Erythroblast (primary cell): ENCODE results near the gene DIRAS1.

Experiments used
- DNase-seq, 2 experiments: peaks; one replicate each; lab custom pipeline; 2025; lab: John Stamatoyannopoulos, UW
- GATA1 ChIP-seq: IDR thresholded peaks from 2 replicates; pipeline ENCODE4 v1.6.1; 2011; ENCODE audit warnings: low read depth, mild to moderate bottlenecking, control low read depth, low read length, moderate library complexity
- POLR2A ChIP-seq: IDR thresholded peaks from 2 replicates; pipeline ENCODE4 v1.6.1; 2011; ENCODE audit warnings: mild to moderate bottlenecking, low read length

Gene DIRAS1

GRCh38 chr19:2761309-2761677 lies 40.1 kb upstream of the DIRAS1 start:
- no peak for TF ChIP-seq POLR2A
- no peak for TF ChIP-seq GATA1
- no peak for DNase-seq

DNA sequence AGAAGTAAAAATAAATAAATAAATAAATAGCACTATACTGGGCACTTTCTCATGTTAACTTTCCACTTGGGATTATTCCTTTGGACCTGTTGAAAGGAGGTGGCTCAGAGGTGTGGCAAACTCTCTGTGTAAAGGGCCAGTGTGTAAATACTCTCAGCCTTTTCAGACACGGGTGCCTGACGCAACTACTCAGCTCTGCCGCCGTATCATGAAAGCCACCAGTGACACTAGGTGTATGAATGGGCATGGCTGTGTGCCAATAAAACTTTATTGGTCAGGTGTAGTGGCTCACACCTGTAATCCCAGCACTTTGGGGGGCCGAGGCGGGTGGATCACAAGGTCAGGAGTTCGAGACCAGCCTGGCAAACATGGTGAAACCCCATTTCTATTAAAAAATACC lies 38.8 kb upstream of the DIRAS1 start:
- no peak for DNase-seq
- TF ChIP-seq POLR2A (no peak), GATA1 (no peak)

GRCh38 chr19:2759362-2759761 lies 38.2 kb upstream of the DIRAS1 start:
- no peak for DNase-seq
- TF ChIP-seq GATA1: no peak
- TF ChIP-seq POLR2A: no peak

GRCh38 chr19:2758601-2759313 lies 37.6 kb upstream of the DIRAS1 start:
- no peak for DNase-seq
- TF ChIP-seq POLR2A (no peak), GATA1 (no peak)

GRCh38 chr19:2756921-2757881 lies 36.0 kb upstream of the DIRAS1 start:
- DNase-seq: no peak
- TF ChIP-seq GATA1 (no peak), POLR2A (no peak)

DNA sequence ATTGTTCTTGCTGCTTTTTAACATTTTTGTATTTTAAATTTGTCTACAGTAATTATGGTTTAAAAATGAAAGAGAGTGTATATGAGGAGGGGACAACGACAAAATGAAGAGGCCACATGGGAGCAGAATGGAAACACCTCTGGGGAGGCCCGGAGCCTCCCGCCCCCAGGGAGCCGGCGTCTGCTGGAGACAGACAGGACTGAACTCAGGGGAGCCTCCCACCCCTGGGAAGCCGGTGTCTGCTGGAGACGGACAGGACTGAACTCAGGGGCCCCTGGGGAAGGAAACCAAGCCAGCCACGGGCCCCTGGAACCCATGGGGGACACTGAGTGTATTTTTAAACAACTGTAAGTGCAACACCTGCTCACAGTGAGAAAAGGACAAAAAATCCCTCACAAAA lies 35.3 kb upstream of the DIRAS1 start:
- no peak for TF ChIP-seq GATA1
- no peak for TF ChIP-seq POLR2A
- no peak for DNase-seq

DNA sequence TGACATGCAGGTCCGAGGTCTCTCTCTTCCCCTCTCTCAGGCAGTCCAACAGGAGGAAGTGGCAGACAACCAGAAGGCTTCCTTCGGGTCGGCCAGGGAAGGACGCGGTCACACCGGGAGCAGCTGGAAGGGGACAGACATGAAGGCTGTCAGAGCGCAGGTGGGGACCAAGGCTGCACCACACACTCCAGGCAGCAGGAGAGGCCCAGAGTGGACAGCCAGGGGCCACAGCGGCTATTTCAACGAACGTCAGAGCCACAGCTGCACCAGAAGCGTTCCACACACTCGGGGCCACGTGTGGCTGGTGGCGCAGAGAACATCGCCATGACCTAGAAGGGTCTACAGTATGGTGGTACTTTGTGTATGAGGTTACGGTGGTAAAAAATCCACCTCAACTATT lies 34.6 kb upstream of the DIRAS1 start:
- no peak for DNase-seq
- TF ChIP-seq POLR2A: no peak
- TF ChIP-seq GATA1: no peak

DNA sequence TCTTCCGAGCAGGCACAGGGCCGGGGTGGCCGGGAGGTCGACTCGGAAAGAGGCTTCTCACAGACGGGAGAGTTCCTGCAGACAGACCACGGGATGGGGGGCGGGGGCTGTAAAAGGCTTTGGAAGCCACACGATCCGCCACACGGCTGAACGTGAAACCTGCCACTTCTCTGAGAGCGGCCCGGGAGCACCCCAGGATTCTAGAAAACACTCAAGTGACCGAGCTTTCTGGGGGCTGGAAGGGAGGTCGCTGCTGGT lies 34.2 kb upstream of the DIRAS1 start:
- TF ChIP-seq GATA1: no peak
- no peak for TF ChIP-seq POLR2A

DNA sequence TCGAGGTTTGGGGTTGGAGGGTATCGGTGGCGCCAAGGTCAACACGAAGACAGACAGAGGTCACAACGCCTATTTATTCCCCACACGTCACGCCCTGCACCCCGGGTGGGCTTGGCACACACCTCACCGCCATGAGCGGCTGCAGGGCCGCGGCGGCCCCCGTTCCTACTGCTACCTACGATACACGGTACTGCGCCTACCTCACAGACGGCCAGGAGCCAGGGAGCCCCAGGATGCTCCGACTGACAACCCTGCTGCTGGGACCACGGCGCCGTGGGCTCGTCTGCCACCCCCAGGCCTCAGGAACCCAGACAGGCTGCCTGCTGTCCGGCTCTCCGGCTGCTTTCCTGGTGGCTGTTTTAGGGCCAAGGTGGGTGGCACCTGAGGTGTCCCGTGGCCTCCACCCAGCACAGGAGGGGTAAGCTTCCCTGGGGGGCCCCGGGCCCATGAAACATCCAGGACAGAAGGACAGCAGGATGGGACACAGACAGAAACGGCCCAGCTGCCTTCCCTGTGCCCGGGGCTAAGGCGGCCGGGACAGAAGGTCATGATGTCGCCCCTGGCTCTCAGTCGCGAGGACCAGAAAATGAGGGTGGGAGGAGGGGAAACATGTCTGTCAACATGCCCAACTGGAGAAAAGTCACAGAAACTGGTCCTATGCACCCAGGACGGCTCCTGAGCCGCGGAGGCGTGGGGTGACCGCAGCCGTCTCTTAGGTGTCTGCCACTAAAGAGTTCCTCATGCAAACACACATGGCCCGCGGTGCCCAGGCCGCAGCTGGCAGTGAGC lies 33.7 kb upstream of the DIRAS1 start:
- no peak for DNase-seq
- TF ChIP-seq GATA1: no peak
- no peak for TF ChIP-seq POLR2A

More for the DNA sequence above, 34.2 kb upstream of the DIRAS1 start:
- DNase-seq: no peak

DNA sequence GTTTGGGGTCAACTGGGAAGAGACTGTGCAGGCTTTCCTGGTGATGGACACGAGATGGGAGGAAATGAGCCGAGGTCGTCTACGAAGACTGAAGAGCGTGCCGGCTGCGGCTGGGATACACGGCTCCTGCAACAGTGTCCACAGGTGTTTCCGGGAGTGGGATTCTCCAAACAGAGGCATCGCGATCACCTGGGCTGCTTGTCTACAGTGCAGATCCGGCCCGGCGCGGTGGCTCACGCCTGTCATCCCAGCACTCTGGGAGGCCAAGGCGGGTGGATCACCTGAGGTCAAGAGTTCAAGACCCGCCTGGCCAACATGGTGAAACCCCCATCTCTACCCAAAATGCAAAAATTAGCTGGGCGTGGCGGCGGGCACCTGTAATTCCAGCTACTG lies 30.3 kb upstream of the DIRAS1 start:
- TF ChIP-seq GATA1 (no peak), POLR2A (no peak)

GRCh38 chr19:2750808-2751437 lies 29.8 kb upstream of the DIRAS1 start:
- no peak for TF ChIP-seq GATA1
- no peak for TF ChIP-seq POLR2A
- DNase-seq: no peak

More for the DNA sequence above, 30.3 kb upstream of the DIRAS1 start:
- DNase-seq: no peak

GRCh38 chr19:2747349-2747748 lies 26.2 kb upstream of the DIRAS1 start:
- no peak for TF ChIP-seq GATA1
- no peak for TF ChIP-seq POLR2A
- no peak for DNase-seq

- no peak for TF ChIP-seq POLR2A
- TF ChIP-seq GATA1: no peak
- no peak for DNase-seq
These were observed 22.9 kb upstream of the DIRAS1 start for GRCh38 chr19:2744113-2744512.

DNA sequence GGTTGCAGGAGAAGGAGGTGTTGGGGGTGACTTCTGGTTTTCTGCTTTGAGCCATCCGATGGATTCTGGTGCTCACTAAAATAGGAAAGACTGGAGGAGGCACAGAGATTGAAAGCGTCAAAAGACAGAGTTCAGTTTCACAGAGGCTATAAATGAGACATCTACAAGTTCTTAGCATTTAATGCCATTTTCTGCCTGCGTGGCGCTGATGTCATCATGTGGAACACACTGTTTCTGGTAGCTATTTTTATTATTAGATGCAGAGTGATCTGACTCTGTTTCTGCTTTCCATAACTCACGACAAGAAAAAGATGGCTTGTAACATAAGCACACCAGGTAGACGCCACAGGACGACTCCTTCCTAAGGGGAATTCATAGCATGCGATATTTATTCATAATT lies 21.9 kb upstream of the DIRAS1 start:
- no peak for DNase-seq
- TF ChIP-seq GATA1 (no peak), POLR2A (no peak)

- TF ChIP-seq POLR2A (no peak), GATA1 (no peak)
- no peak for DNase-seq
These were observed 19.1 kb upstream of the DIRAS1 start for GRCh38 chr19:2740314-2740656.
